GM19240 (cell line): ENCODE data around the gene KCTD17.

ENCODE experiments used
- DNase-seq: peaks from one replicate; pipeline ENCODE4 v3.0.0; 2011; ENCODE audit warnings: low spot score; ENCODE audit not compliant: insufficient read length

The KCTD17 gene

DNA sequence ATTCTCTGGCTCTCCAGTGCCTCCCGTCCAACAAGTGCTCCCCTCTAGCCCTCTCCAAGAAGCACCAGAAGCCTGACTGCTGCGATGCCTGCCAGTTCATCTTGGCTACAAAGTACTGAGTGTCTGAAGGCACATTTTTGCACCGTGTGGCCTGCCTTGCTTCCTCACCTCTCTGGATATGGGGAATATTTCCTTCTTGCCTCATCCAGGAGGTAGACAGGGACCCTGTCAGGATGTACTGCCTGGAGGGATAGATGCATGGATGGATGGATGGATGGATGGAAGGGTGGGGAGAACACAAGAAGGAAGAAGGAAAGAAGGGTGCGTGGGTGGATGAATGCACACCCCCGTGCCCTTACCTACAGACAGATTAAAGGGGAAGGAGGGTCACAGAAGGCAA is 27.6 kb downstream of the KCTD17 start:
- no peak for DNase-seq

DNA sequence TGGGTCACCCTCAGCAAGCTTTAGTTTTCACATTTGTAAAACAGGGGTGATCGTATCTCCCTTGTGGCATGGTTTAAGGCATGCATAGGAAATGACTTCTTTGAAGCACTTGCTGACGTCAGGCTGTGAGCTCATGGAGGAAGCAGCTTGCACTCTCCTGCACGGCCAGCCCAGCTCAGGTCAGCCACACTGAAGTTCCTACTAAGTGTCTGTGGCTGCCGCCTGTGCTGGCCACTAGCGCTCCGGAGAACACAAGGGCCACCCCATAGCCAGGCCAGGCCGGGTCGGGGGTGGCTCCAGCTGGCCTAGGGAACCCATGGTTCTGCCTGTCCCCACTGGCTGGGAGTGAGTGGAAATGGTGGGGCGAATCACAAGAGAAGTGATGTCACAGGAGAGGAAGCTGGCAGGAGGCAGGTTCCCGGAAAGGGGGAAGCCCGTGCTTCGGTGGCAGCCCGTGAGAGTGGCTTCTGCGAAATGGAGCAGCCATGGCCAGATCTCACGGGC is 28.2 kb downstream of the KCTD17 start:
- no peak for DNase-seq

DNA sequence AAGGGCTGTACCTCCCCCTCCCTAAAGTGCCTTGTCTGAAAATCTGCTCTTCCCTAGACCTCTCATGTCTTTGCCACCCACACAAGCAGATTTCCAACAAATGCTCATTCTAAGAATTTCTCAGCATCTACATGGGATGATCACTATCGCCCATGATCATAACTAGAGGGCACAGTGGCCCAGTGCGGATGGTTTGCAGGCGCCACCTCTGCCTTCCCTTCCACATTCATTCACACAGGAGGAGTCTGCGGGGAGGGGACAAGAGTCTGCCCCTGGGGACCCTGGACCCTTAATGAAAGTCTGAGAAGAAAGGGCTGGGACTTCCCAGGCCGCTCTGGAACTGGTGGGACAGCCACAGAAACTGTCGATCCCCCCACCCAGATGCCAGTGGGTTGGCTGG is 28.9 kb downstream of the KCTD17 start:
- no peak for DNase-seq

DNA sequence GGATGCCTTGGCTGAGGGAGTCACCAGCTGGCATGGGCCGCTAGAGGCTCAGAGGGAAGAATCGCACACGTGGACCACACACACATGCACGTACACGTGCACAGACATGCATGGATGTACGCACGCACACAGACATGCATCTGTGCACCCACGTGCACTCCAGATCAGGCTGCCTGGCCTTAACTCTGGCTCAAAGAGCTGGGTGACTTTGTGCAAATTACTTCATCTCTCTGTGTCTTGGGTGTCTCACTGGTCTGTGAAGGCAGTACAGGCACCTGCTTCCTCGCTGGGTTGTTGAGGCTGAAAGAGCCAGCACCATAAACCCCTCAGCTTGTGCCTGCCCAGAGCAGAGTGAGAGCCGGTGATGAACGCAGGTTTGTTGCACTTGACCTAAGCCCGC is 29.3 kb downstream of the KCTD17 start:
- no peak for DNase-seq

DNA sequence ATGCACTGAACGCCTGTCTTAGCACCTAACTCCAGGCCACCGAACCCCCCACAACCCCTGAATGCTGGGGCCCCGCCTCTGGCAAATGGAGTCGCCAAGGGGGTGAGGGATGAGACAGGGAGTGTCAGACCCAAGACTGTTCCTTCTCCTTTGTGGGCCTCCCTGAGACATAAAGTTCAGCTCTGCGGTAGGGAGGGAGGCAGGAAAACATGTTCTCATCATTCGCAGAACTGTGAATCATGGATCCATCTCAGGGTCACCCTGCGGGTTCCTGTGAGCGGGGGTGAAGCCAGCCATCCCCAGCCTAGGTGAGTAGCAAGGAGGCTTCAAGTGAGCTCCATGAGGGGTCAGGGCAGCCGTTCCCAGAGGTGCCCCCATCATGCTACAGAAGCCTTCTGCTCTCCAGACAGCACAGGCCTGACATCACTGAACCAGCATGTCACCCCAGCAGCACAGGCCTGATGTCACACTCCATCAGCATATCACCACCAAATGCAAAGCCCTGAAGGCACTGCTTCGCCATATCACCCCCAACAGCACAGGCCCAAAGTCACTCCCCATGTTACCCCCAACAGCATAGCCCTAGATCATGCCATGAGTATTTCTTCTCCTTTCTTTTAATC is 30.8 kb downstream of the KCTD17 start:
- DNase-seq, result no peak

DNA sequence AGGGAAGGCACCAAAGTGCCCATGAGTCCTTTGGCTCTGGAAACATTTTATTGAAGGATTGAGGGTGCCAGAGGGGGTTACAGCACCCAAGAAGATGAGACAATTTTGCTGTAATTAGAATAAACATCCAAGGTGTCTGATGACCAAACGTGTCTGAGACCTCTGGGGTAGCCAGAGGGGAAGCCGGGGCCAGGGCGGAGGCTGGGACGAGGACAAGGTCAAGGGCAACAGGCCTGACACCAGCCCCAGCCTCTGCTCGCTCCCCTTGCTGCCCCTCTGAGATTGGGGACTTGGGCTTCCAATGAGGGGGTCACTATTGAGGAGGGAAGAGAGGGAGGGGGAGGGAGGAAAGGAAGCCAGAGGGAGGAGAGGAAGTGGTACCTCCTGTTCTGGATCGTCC is 32.4 kb downstream of the KCTD17 start:
- no peak for DNase-seq

DNA sequence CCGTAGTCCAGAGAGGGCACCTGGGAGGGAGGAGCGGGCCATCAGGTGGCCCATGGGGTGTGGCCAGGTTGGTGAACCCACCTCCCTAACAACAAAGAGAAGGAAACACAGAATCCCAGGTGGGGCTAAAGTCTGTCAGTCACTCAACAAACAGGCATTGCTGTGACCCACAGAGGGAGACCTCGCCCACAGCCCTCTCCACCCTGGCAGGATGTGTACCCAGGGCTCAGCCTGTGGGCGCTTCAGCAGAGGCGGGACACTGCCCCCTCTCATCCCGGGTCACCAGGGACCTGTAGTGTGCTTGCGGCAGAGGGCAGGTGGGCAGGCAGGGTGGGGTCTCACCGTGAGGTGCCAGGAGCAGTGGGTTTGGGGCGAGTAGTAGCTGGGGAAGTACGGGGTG is 32.8 kb downstream of the KCTD17 start:
- no peak for DNase-seq

DNA sequence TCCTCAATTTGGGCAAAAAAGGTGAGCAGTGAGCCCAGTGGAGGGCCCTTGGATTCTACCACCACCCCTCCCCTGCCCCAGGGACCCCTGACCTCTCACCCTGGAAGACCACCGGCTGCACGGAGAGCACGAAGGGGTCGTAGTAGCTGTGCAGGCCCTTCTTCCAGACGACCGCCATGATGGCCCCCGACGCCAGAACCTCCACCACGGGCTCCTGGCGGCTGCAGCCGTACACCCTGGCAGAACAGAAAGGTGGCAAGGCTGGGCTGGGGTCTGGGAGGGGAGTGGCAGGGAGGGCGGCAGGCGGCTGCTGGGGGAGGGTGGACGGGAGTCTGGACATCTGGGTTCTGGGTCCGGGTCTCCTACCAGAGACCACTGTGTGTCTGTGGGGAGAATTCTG is 34.6 kb downstream of the KCTD17 start:
- no peak for DNase-seq

DNA sequence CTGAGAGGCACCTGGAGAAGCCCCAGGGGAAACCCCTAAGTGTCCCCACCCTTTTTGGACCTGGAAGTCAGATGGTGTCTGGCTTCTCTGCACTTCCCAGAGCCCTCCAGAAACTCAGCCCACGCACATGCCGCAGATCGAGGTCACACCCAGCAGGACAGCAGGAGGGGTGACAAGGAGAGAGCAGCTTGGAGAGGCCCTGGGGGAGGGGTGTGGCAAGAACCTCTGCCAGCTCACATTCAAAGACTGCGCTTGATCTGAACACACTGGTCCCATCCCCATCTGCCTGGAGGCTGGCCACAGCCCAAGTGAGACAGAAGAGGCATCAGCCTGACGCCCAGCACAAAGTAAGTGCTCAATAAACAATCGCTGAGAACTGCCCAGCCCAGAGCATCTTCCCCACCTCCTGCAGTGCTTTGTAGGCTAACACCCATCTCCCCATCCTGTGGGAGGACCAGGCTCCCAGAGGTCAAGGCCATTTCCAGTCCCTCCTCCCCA is 36.6 kb downstream of the KCTD17 start:
- no peak for DNase-seq

DNA sequence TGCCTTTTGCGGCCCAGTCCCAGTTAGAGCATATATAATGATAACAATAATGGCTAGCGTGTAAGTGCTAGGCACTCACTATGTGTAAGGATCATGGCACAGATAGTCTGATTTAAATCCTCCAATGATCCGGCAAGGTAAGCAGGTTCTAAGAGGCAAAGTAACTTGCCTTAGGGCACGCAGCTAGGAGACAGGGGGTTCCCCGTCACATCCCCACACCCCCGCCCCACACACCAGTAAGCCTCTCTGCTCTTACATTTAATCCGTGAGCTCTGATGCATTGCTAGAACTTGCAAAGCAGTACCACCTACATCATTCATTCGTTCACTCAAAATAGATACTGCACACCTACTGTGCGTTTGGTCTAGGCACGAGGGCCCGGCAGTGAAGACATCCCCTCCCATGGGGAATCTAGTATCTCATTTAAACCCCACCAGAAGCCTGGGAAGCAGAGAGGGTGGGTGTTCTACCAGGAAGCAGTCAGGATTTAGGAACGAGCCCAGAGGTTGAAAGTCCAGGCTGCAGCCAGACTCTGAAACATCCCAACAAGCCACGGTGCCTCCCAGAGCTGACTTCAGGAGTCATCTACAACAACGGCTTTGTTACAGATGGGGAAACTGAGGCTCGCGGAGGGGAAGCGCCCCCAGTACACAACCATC is 37.3 kb downstream of the KCTD17 start:
- DNase-seq, result no peak

DNA sequence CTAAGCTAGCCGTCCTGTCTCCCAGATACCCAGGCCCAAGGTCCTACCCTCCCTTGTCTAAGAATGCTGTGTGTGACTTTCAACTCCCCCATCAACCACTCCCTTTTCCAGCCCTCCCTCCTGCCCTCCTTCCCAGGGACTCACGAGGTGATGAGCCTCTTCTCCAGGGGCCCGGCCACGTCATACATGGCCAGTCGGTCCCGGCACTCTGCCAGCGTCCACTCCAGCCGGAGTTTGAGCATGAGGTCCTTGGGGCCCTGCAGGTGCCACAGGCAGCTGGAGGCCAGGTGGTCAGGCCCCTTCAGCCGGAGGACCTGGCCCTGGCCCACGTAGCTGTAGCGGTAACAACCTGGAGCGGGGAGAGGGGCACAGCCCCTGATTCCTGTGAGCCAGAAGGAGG is 37.9 kb downstream of the KCTD17 start:
- no peak for DNase-seq

DNA sequence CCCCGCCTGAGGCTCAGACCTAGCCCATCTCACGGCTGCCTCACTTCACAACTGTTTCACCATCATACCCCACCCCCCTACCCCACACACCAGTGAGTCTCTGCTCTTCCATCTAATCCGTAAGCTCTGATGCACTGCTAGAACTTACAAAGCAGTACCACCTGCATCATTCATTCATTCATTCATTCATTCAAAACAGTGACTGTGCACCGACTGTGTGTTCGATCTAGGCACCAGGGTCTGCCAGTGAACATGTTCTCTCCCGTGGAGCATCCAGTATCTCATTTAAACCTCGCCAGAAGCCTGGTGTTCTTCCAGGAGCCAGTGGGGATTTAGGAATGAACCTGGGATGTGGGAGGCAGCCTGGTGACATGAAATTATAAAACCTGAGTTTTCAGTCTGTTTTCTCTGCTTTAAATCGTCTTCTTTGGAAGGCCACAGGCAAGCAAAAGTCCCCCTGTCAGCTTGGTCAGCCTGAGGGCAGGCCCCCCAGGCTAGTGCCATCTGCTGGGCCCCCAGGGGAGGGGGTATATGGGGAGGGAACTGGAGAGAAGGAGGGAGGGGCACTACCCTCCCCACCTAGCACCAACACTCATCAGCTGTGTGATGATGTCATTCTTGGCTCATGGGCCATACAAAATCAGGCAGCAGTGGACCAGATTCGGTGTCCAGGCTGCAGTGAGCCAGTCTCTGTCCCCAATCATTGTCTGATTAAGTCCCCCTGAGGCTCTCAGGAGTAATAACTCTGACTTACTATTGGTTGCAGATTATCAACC is 39.6 kb downstream of the KCTD17 start:
- no peak for DNase-seq

DNA sequence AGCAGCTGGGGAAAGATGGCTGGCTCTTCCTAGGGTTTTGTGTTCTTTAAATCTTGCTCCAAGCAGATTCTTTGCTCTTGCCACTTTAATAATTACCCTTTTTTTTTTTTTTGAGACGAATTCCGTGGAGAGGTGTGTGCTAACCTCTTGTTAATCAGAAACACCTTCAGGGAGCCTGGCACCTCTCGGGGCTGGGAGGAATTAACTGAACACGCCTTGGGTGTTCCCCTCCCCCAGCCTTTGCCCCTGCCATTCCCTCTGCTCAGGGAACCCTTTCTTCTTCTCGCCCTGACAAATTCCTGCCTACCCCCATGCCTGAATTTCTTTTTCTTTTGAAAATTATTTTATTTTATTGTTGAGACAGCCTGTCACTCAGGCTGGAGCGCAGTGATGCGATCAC is 40.5 kb downstream of the KCTD17 start:
- no peak for DNase-seq

DNA sequence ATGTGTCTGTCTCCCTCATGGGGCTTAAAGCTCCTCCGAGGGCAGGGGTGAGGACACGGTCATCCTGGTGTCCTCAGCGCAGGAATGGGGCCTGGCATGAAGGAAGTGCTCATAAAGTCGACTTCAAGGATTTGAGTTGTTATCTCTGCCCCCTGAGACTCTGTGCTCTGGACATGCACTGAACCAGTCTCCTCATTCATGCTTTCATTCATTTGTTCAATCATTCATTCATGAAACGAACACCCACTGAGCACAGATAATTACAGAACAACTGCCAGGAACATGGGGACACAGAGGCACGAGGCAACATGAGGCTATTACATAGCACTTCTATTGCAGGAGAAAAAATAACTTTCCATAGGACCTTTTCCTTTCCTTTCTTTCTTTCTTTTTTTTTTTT is 41.5 kb downstream of the KCTD17 start:
- no peak for DNase-seq

DNA sequence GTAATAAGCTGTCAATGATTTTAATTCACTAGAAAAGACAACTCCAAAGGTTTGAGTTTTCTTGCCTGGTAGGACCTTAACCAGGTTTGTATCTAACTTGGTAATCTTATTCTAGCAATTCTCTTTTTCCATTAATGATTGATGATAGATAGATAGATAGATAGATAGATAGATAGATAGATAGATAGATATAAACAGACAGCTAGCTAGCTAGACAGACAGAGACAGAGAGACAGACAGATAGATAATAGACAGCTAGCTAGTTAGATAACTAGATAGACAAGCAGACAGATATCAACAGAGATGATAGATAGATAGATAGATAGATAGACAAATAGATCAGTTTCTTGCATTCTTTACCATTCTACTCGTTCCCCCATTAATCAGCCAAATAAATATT is 42.7 kb downstream of the KCTD17 start:
- DNase-seq, result no peak

DNA sequence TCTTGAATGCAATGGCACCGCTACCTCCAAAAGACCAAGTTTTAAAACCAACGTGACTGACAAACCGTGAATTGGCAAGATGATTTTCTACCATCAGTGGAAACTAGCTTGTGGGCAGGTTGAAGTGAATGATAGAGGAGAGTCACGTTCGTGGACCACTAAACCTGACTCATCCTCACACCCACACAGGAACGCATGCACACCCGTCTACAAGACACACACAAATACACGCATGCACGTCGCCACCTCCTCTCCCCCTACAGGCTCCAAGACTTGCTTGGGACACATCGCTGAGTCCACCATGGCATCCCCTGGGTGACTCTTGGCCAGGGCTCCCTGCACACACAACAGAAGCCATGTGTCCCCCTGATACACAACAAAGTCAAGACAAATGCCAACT is 43.6 kb downstream of the KCTD17 start:
- DNase-seq, result no peak

DNA sequence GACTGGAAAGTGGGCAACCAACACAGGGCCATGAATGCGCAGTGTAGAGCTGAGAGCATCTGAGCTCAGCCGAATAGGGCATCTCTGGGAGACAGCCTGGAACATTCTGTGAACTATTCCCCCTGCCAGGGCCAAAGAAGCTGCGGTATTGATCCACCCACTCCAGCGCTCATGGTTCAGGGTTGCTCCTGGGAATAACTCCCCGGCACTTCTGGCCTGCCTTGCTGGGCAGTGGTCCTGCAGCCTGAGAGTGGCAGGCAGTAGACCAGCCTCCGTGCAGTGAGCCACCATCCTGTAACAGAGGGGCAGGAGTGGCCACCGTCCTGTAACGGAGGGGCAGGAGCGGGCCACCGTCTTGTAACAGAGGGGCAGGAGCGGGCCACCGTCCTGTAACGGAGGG is 45.8 kb downstream of the KCTD17 start:
- no peak for DNase-seq

DNA sequence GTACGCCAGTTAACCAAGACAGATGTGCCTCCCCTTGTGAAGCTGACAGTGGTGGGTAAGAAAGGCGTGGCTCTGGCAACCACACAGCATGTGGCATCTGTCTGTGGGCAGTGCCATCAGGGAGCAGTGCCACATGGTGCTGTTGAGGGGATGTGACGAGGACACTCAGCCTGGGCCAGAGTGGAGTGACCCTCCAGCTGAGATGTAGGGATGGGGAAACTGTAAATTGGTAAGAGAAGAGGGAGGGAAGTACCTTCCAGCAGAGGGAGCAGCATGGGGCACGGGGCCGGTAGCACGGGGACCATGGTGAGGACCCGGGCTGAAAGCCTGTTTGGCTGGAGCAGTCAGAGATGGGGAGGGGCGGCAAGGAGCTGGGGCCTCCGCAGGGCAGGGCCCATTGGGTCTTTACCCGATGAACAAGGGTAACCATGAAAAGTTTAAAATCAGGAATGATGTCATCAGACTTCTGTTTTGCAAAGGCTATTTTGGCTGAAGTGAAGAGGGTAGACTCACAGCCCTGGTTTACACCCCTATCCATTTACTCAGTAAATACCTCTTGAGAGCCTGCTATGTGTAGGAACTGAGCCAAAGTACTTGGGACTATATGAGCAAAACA is 47.5 kb downstream of the KCTD17 start:
- DNase-seq, result no peak

DNA sequence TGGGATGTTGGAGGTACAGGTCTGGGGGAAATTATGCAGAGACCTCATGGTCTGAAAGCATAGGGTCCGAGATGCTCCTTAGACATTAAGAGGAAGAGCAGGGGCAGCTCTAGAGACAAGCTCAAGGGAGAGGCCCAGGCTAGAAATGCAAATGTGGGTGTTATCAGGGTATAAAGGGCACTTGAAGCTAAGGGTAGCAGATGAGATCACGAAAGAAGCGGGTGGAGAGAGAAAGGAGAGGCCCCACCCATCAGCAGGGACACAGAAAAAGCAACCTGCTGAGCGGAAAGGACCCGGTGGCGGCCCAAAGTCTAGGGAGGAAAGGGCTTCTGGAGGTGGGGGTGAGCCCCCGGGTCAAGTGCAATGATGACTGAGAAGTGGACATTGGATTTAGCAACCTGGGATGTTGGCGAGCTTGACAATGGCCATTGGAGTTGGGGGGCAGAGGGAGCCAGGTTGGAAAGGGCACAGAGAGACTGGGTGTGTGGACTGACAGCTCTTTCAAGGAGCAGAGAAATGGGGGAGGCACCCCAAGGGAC is 49.1 kb downstream of the KCTD17 start:
- DNase-seq, result no peak

DNA sequence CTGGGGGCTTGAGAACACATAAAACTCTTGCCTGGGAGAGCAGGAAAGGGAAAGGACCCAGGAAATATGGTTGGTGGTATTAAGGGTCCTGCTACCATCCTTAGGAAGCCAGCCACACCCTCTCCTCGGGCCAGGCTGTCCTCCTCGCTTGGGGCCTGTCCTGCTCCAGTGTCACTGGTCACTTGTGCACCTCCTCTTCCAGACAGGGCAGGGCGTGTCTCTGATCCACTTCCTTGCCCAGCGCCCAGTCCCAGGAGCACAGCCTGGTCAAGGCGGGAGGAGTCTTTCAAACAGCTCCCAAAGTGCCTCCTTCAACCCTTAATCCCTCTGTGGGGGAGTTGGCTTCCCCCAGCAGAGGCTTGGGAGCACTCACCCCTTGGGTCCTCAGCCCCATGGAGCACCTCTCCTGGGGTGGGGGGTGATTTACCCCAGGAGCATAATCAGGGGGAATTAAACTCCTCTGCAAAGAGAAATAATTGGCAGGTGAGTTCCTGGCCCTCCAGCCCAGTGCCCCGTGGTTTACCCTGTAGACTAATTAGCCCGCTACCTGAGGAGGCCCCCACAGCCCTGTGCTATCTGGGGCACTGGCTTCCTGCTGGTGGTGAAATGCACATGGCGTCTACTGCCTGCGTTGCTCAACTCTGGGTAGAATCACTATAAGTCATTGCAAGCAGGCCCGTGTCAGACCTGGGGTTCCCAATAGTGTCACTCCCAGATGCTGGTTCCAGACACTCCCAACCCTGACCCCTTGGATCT is 49.9 kb downstream of the KCTD17 start:
- DNase-seq, result no peak

DNA sequence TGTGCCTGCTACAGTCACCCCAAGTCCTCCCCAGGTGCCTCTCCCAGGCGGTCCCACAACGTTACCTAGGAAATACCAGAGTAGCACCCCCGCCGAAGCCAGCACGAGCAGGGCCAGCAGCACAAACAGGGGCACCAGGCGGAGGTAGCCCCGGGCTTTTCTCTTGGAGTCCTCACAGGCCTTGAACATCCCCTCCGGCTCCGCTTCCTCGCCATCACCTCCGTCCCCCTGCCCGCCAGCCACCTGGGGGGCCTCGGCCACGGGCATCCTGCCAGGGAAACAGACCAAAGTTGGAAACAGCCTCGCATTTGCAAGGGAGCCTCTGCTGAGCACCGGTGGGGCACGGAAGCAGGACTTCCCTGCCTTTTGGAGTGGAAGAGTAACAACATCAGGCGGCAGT is 51.6 kb downstream of the KCTD17 start:
- no peak for DNase-seq
